OCI-LY3 (cell line): ENCODE results near the gene RCN2.
A peak's percentile ranks its signal among the peaks of the same experiment; 100 is the strongest.
"Not testable (repeated sequence)": the region's sequence is repeated elsewhere in the genome, so short reads cannot be mapped to it uniquely, and the experiment has no call there.

Experiments used
- H2AFZ ChIP-seq: fragments of 200-600, 300-600 bp; shearing (Covaris generic); 2 replicates; pipeline ENCODE4 v1.6.0; 2014; ENCODE audit warnings: antibody characterized with exemption, low read depth, low read length
- H3K27ac ChIP-seq: fragments of 200-600, 300-600 bp; sonication (generic); 2 replicates; pipeline ENCODE4 v1.5.1; 2014; ENCODE audit warnings: mild to moderate bottlenecking, low read length, moderate library complexity, mixed read lengths
- H3K27me3 ChIP-seq: fragments of 200-600, 300-600 bp; sonication (generic); 2 replicates; pipeline ENCODE4 v1.6.1; 2014; ENCODE audit warnings: low read depth, low read length, mixed read lengths
- H3K36me3 ChIP-seq: fragments of 200-600, 300-600 bp; sonication (generic); replicated peaks from 2 replicates; pipeline ENCODE3; 2014; ENCODE audit warnings: low read depth, low read length, mixed read lengths
- H3K4me1 ChIP-seq: fragments of 300-600, 200-600 bp; sonication (generic); 2 replicates; pipeline ENCODE4 v1.6.1; 2014; ENCODE audit warnings: low read length, mixed read lengths
- H3K4me2 ChIP-seq: fragments of 200-600, 300-600 bp; sonication (generic); 2 replicates; pipeline ENCODE4 v1.6.1; 2014; ENCODE audit warnings: low read length, mixed read lengths
- H3K4me3 ChIP-seq: fragments of 300-600, 200-600 bp; sonication (generic); 2 replicates; pipeline ENCODE4 v1.5.1; 2014; ENCODE audit warnings: antibody characterized with exemption, mild to moderate bottlenecking, low read length, moderate library complexity
- H3K79me2 ChIP-seq: fragments of 300-600, 200-600 bp; shearing (Covaris generic); 2 replicates; pipeline ENCODE4 v1.6.1; 2014; ENCODE audit warnings: mild to moderate bottlenecking, low read length, mixed read lengths
- H3K9ac ChIP-seq: fragments of 300-600, 200-600 bp; shearing (Covaris generic); 2 replicates; pipeline ENCODE4 v1.6.0; 2014; ENCODE audit warnings: mild to moderate bottlenecking, low read length, moderate library complexity
- H3K9me3 ChIP-seq: fragments of 200-600, 300-600 bp; shearing (Covaris generic); 2 replicates; pipeline ENCODE4 v1.6.1; 2014; ENCODE audit warnings: low read length, mixed read lengths; ENCODE audit not compliant: insufficient read depth
- H4K20me1 ChIP-seq: fragments of 200-600, 300-600 bp; sonication (generic); 2 replicates; pipeline ENCODE4 v1.6.1; 2016; ENCODE audit warnings: low read length, mixed read lengths; ENCODE audit not compliant: insufficient read depth
- EZH2phosphoT487 ChIP-seq: fragments of 200-600 bp; shearing (Covaris generic); IDR thresholded peaks from 2 replicates; pipeline ENCODE4 v1.6.1; 2018; ENCODE audit warnings: antibody characterized with exemption, mixed run types, low read depth
- TF ChIP-seq, protein P1 (sequence below): fragments of 200-600, 300-600 bp; sonication (generic); IDR thresholded peaks from 2 replicates; pipeline ENCODE4 v1.5.1; 2014; ENCODE audit warnings: antibody characterized with exemption, low read length, low read depth

RCN2 gene, protein sequence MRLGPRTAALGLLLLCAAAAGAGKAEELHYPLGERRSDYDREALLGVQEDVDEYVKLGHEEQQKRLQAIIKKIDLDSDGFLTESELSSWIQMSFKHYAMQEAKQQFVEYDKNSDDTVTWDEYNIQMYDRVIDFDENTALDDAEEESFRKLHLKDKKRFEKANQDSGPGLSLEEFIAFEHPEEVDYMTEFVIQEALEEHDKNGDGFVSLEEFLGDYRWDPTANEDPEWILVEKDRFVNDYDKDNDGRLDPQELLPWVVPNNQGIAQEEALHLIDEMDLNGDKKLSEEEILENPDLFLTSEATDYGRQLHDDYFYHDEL

DNA sequence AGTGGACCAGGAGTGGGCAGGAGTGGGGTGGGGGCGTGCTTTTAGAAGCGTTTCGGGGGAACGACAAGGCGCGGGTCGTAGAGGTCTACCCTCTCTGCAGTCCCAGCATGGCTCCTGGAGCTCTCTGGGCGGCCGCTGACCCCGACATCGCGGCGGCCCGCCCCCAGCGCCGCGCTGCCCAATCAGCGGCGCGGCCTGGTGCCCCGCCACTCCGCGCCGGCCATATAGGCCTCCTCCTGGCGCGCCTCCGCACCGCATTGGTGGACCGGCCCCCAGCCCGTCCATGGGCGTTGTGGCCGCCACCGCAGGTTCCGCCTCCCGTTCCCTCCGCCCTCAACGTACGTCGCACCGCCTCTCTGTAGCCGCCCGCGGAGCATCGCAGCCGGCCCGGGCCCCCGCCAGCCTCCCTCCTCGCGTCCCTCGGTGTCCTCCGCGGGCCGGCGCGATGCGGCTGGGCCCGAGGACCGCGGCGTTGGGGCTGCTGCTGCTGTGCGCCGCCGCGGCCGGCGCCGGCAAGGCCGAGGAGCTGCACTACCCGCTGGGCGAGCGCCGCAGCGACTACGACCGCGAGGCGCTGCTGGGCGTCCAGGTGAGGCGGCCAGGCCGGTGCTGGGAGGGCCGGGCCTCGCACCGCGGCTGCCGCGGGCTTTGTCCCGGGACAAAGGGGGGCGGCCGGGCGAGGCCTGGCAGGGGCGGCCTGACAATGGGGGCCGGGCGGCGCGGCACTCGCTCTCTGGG is at the start of gene RCN2:
Gene RCN2, plus strand, starts transcription at position 353 of the 738 bp plus-strand sequence. Its CDS starts 93 bp downstream, at position 446.
- peak within 1 kb of the TSS; percentile 86 for H3K4me3 ChIP-seq
- TF ChIP-seq, protein P1, sequence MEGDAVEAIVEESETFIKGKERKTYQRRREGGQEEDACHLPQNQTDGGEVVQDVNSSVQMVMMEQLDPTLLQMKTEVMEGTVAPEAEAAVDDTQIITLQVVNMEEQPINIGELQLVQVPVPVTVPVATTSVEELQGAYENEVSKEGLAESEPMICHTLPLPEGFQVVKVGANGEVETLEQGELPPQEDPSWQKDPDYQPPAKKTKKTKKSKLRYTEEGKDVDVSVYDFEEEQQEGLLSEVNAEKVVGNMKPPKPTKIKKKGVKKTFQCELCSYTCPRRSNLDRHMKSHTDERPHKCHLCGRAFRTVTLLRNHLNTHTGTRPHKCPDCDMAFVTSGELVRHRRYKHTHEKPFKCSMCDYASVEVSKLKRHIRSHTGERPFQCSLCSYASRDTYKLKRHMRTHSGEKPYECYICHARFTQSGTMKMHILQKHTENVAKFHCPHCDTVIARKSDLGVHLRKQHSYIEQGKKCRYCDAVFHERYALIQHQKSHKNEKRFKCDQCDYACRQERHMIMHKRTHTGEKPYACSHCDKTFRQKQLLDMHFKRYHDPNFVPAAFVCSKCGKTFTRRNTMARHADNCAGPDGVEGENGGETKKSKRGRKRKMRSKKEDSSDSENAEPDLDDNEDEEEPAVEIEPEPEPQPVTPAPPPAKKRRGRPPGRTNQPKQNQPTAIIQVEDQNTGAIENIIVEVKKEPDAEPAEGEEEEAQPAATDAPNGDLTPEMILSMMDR: no peak
- TF ChIP-seq EZH2phosphoT487: no peak
- no peaks in the 10 kb centered on the region for H4K20me1 ChIP-seq
- peak within 1 kb of the TSS; percentile 26; the same call in 1 of the 2 replicates for H3K27ac ChIP-seq
- peak within 1 kb of the TSS; percentile 98 for H2AFZ ChIP-seq
- H3K79me2 ChIP-seq: peaks cover 17% of the 10 kb centered on the region
- peak within 1 kb of the TSS; percentile 85 for H3K9ac ChIP-seq
- peaks cover 14% of the 10 kb centered on the region for H3K36me3 ChIP-seq
- peaks cover 21% of the 10 kb centered on the region for H3K4me1 ChIP-seq
- H3K9me3 ChIP-seq: no peaks in the 10 kb centered on the region
- H3K27me3 ChIP-seq: no peaks in the 10 kb centered on the region
- H3K4me2 ChIP-seq: peak within 1 kb of the TSS; percentile 86

DNA sequence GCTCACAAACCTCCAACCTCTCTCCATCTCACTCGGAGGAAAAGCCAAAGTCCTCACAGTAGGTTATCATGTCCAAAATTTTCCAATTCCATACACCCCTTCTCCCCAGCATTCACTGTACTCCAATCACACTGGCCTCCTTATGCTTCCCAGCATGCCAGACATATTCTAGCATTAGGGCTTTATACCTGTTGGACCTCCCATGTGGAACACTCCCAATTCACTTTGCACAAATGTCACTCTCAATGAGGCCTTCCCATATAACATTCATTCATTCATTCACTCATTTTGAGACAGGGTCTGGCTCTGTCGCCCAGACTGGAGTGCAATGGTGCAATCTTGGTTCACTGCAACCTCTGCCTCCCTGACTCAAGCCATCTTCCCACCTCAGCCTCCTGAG is 46.3 kb upstream of the RCN2 start:
- Histone ChIP-seq H3K36me3 (no peaks in the 10 kb centered on the region), H4K20me1 (no peaks in the 10 kb centered on the region; the same call in 1 of the 2 replicates), H3K9me3 (no peaks in the 10 kb centered on the region), H3K4me2 (no peak overlapping the region), H3K27ac (no peak overlapping the region), H3K27me3 (no peaks in the 10 kb centered on the region), H3K79me2 (no peaks in the 10 kb centered on the region), H2AFZ (no peak overlapping the region), H3K4me3 (no peak overlapping the region), H3K4me1 (no peaks in the 10 kb centered on the region), H3K9ac (no peak overlapping the region)
- no peak for TF ChIP-seq EZH2phosphoT487
- TF ChIP-seq, protein P1: no peak

DNA sequence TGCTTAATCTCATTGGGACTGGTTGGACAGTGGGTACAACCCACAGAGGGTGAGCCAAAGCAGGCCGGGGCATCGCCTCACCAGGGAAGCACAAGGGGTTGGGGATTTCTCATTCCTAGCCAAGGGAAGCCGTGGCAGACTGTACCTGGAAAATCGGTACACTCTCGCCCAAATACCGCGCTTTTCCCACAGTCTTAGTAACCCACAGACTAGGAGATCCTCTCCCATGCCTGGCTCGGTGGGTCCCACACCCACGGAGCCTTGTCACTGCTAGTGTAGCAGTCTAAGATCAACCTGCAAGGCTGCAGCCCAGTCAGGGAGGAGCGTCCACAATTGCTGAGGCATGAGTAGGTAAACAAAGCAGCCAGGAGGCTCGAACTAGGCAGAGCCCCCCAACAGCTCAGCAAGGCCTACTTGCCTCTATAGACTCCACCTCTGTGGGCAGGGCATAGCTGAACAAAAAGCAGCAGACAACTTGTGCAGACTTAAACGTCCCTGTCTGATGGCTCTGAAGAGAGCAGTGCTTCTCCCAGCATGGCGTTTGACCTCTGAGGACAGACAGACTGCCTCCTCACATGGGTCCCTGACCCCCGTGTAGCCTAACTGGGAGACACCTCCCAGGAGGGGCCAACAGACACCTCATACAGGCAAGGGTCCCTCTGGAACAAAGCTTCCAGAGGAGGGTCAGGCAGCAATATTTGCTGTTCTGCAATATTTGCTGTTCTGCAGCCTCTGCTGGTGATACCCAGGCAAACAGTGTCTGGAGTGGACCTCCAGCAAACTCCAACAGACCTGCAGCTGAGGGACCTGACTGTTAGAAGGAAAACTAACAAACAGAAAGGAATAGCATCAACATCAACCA is 44.0 kb upstream of the RCN2 start:
- H3K9me3 ChIP-seq, H2AFZ ChIP-seq, H3K4me1 ChIP-seq, H3K36me3 ChIP-seq, H4K20me1 ChIP-seq, H3K27ac ChIP-seq, H3K9ac ChIP-seq, H3K27me3 ChIP-seq, H3K79me2 ChIP-seq, H3K4me2 ChIP-seq, H3K4me3 ChIP-seq: not testable (repeated sequence)

DNA sequence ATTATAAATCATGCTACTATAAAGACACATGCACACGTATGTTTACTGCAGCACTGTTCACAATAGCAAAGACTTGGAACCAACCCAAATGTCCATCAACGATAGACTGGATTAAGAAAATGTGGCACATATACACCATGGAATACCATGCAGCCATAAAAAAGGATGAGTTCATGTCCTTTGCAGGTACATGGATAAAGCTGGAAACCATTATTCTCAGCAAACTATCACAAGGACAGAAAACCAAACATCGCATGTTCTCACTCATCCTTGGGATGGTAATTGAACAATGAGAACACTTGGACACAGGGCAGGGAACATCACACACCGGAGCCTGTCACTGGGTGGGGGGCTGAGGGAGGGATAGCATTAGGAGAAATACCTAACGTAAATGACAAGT is 38.7 kb upstream of the RCN2 start:
- H4K20me1 ChIP-seq, H3K27ac ChIP-seq, H3K4me1 ChIP-seq, H3K27me3 ChIP-seq, H3K4me3 ChIP-seq, H3K79me2 ChIP-seq, H2AFZ ChIP-seq, H3K36me3 ChIP-seq, H3K9ac ChIP-seq, H3K9me3 ChIP-seq, H3K4me2 ChIP-seq: not testable (repeated sequence)
